GM18507 (cell line): Measurements from ENCODE around the gene PACRG.

Experiments
- DNase-seq: peaks from one replicate; pipeline ENCODE4 v3.0.0; 2011; ENCODE audit warnings: low read depth; ENCODE audit not compliant: insufficient read length; ENCODE audit errors: extremely low spot score
- FAIRE-seq: peaks from 2 replicates; lab custom pipeline; 2011; peaks lifted over from hg19 to GRCh38; lab: Jason Lieb, UNC

Gene PACRG

GRCh38 chr6:163241683-163242082, 513.9 kb downstream of the PACRG start:
- no peak for FAIRE-seq
- no peak for DNase-seq

- DNase-seq (no peak), FAIRE-seq (no peak)
Measured at GRCh38 chr6:163243083-163243482, 515.3 kb downstream of the PACRG start.

GRCh38 chr6:163243692-163244589, 516.2 kb downstream of the PACRG start:
- FAIRE-seq (no peak), DNase-seq (no peak)

- DNase-seq (no peak), FAIRE-seq (no peak)
Measured at GRCh38 chr6:163248051-163248450, 520.3 kb downstream of the PACRG start.

- DNase-seq, result no peak
Measured at GRCh38 chr6:163249651-163250101, 521.9 kb downstream of the PACRG start.

GRCh38 chr6:163250116-163250515, 522.3 kb downstream of the PACRG start:
- FAIRE-seq (no peak), DNase-seq (no peak)

More at GRCh38 chr6:163249651-163250101, 521.9 kb downstream of the PACRG start:
- no peak for FAIRE-seq

- FAIRE-seq, result no peak
Measured at GRCh38 chr6:163252061-163252591, 524.4 kb downstream of the PACRG start.

GRCh38 chr6:163253556-163254213, 525.9 kb downstream of the PACRG start:
- no peak for FAIRE-seq

More at GRCh38 chr6:163252061-163252591, 524.4 kb downstream of the PACRG start:
- DNase-seq, result no peak

GRCh38 chr6:163254341-163254835, 526.6 kb downstream of the PACRG start:
- FAIRE-seq (no peak), DNase-seq (no peak)

More at GRCh38 chr6:163253556-163254213, 525.9 kb downstream of the PACRG start:
- no peak for DNase-seq

- FAIRE-seq (no peak), DNase-seq (no peak)
Measured at GRCh38 chr6:163255265-163255664, 527.5 kb downstream of the PACRG start.

GRCh38 chr6:163259689-163260088, 531.9 kb downstream of the PACRG start:
- no peak for FAIRE-seq
- no peak for DNase-seq

- no peak for FAIRE-seq
Measured at GRCh38 chr6:163260111-163260895, 532.5 kb downstream of the PACRG start.

GRCh38 chr6:163260911-163261310, 533.1 kb downstream of the PACRG start:
- DNase-seq (no peak), FAIRE-seq (no peak)

More at GRCh38 chr6:163260111-163260895, 532.5 kb downstream of the PACRG start:
- DNase-seq, result no peak

- DNase-seq, result no peak
- no peak for FAIRE-seq
Measured at GRCh38 chr6:163261361-163261760, 533.6 kb downstream of the PACRG start.

- FAIRE-seq (no peak), DNase-seq (no peak)
Measured at GRCh38 chr6:163262080-163262479, 534.3 kb downstream of the PACRG start.

GRCh38 chr6:163263196-163263595, 535.4 kb downstream of the PACRG start:
- FAIRE-seq, result no peak

GRCh38 chr6:163263998-163264661, 536.4 kb downstream of the PACRG start:
- FAIRE-seq (no peak), DNase-seq (no peak)

More at GRCh38 chr6:163263196-163263595, 535.4 kb downstream of the PACRG start:
- DNase-seq, result no peak

GRCh38 chr6:163264662-163265035, 536.9 kb downstream of the PACRG start:
- no peak for FAIRE-seq

GRCh38 chr6:163281634-163282033, 553.9 kb downstream of the PACRG start:
- FAIRE-seq (no peak), DNase-seq (no peak)

More at GRCh38 chr6:163264662-163265035, 536.9 kb downstream of the PACRG start:
- DNase-seq, result no peak
